Esophagus muscularis mucosa (tissue), 4 donors: Measurements from ENCODE around the gene PDE6H.

Experiments
- CTCF ChIP-seq, 3 experiments: fragments of 200-600 bp in 2 of 3; fragments of 450-650 bp in 1 of 3; sonication (generic) in 2 of 3; IDR thresholded peaks; one replicate each; pipeline ENCODE4 v1.5.1; 2017 to 2019; ENCODE audit warnings: antibody characterized with exemption in 3 of 3, mild to moderate bottlenecking in 2 of 3, moderate library complexity in 1 of 3
- EP300 ChIP-seq: sonication (generic); formaldehyde crosslinking; IDR thresholded peaks from one replicate; pipeline ENCODE4 v1.6.1; 2017; ENCODE audit warnings: antibody characterized with exemption
- POLR2A ChIP-seq: fragments of 450-650 bp; IDR thresholded peaks from one replicate; pipeline ENCODE4 v1.6.1; 2017; ENCODE audit warnings: antibody characterized with exemption, moderate library complexity, mild to moderate bottlenecking, low read depth
- POLR2AphosphoS5 ChIP-seq, 2 donors: sonication (generic); formaldehyde crosslinking; IDR thresholded peaks; one replicate each; pipeline ENCODE4 v1.6.1; 2017; ENCODE audit warnings: antibody characterized with exemption in 2 of 2

GRCh38 chr12:14937689-14938088 lies 35.2 kb upstream of the PDE6H start:
- no peak for TF ChIP-seq CTCF (IDR thresholded peaks at IDR 0.05)
- no peak for TF ChIP-seq POLR2AphosphoS5 (IDR thresholded peaks at IDR 0.05)
- no peak for TF ChIP-seq POLR2A
- no peak for TF ChIP-seq EP300
